SU-DHL-6 (cell line): ENCODE results near the gene BANP.
"Not testable (repeated sequence)": the region's sequence is repeated elsewhere in the genome, so short reads cannot be mapped to it uniquely, and the experiment has no call there.

Experiments used
- H2AFZ ChIP-seq: fragments of 200-600 bp; sonication (generic); 2 replicates; pipeline ENCODE4 v1.6.1; 2014; ENCODE audit warnings: low read depth, mild to moderate bottlenecking, moderate library complexity, mixed read lengths, antibody characterized with exemption, low read length; ENCODE audit not compliant: severe bottlenecking
- H3F3A ChIP-seq: fragments of 200-600 bp; shearing (Covaris generic); 2 replicates; pipeline ENCODE4 v1.6.0; 2016; ENCODE audit warnings: antibody characterized with exemption, mild to moderate bottlenecking; ENCODE audit not compliant: insufficient read depth
- H3K27ac ChIP-seq: fragments of 200-600 bp; sonication (generic); 2 replicates; pipeline ENCODE4 v1.5.1; 2016; ENCODE audit warnings: low read depth, mild to moderate bottlenecking, low read length, moderate library complexity, mixed read lengths
- H3K27me3 ChIP-seq: fragments of 200-600 bp; sonication (generic), shearing (Covaris generic); 2 replicates; pipeline ENCODE4 v1.6.0; 2014; ENCODE audit warnings: mild to moderate bottlenecking, low read length
- H3K36me3 ChIP-seq: fragments of 200-600 bp; sonication (generic); 2 replicates; pipeline ENCODE4 v1.6.1; 2014; ENCODE audit warnings: mild to moderate bottlenecking, low read length, mixed read lengths
- H3K4me2 ChIP-seq: fragments of 300-600, 200-600 bp; shearing (Covaris generic), sonication (generic); 2 replicates; pipeline ENCODE4 v1.6.0; 2014; ENCODE audit warnings: low read length, low read depth, mild to moderate bottlenecking; ENCODE audit not compliant: poor library complexity, severe bottlenecking
- H3K4me3 ChIP-seq: fragments of 200-600 bp; sonication (generic); 2 replicates; pipeline ENCODE4 v1.5.1; 2014; ENCODE audit warnings: antibody characterized with exemption, low read length, mild to moderate bottlenecking, mixed read lengths; ENCODE audit not compliant: insufficient read depth, poor library complexity, severe bottlenecking
- H3K79me2 ChIP-seq: fragments of 200-600 bp; sonication (generic); 2 replicates; pipeline ENCODE4 v1.6.1; 2014; ENCODE audit warnings: mild to moderate bottlenecking, low read length, moderate library complexity; ENCODE audit not compliant: insufficient read depth
- H3K9ac ChIP-seq: fragments of 200-600 bp; sonication (generic); 2 replicates; pipeline ENCODE4 v1.7.0; 2014; ENCODE audit warnings: mild to moderate bottlenecking, low read length
- H3K9me2 ChIP-seq: fragments of 200-600 bp; sonication (generic); replicated peaks from 2 replicates; pipeline ENCODE4 v1.6.1; 2014; ENCODE audit warnings: low read length; ENCODE audit not compliant: insufficient read depth
- H3K9me3 ChIP-seq: fragments of 200-600 bp; sonication (generic); 2 replicates; pipeline ENCODE4 v1.6.1; 2014; ENCODE audit warnings: low read length, mixed read lengths; ENCODE audit not compliant: insufficient read depth
- H4K20me1 ChIP-seq: fragments of 200-600 bp; sonication (generic); 2 replicates; pipeline ENCODE4 v1.6.1; 2014; ENCODE audit warnings: low read depth, mild to moderate bottlenecking, antibody characterized with exemption, low read length, moderate library complexity, mixed read lengths
- CTCF ChIP-seq: fragments of 200-600 bp; sonication (generic); IDR thresholded peaks from one replicate; pipeline ENCODE4 v1.5.1; 2017; ENCODE audit warnings: antibody characterized with exemption, mild to moderate bottlenecking, low read length, moderate library complexity; ENCODE audit not compliant: insufficient read depth, poor library complexity, severe bottlenecking
- EZH2phosphoT487 ChIP-seq: fragments of 200-600 bp; sonication (generic), shearing (Covaris generic); conservative IDR thresholded peaks from 2 replicates; pipeline ENCODE4 v1.6.1; 2018; ENCODE audit warnings: mild to moderate bottlenecking, antibody characterized with exemption, low read length, moderate library complexity, mixed read lengths

BANP gene

GRCh38 chr16:87978127-87978526 lies 26.9 kb downstream of the BANP start:
- Histone ChIP-seq H3K79me2 (peaks cover 18% of the 10 kb centered on the region), H3K27ac (no peak overlapping the region), H3K9me3 (no peaks in the 10 kb centered on the region), H3K4me3 (no peak overlapping the region), H3K9me2 (no peaks in the 10 kb centered on the region), H3F3A (no peaks in the 10 kb centered on the region), H2AFZ (no peak overlapping the region), H3K9ac (no peak overlapping the region), H3K27me3 (no peaks in the 10 kb centered on the region), H4K20me1 (no peaks in the 10 kb centered on the region), H3K4me2 (no peak overlapping the region), H3K36me3 (no peaks in the 10 kb centered on the region)
- no peak for TF ChIP-seq CTCF
- no peak for TF ChIP-seq EZH2phosphoT487

GRCh38 chr16:87979352-87979751 lies 28.1 kb downstream of the BANP start:
- Histone ChIP-seq H3K4me3 (no peak overlapping the region), H4K20me1 (no peaks in the 10 kb centered on the region), H3K4me2 (no peak overlapping the region), H3K79me2 (peaks cover 6% of the 10 kb centered on the region), H3K9me2 (no peaks in the 10 kb centered on the region), H3K9me3 (no peaks in the 10 kb centered on the region), H3K27me3 (no peaks in the 10 kb centered on the region), H3F3A (no peaks in the 10 kb centered on the region), H2AFZ (no peak overlapping the region), H3K9ac (no peak overlapping the region), H3K27ac (no peak overlapping the region), H3K36me3 (no peaks in the 10 kb centered on the region)
- no peak for TF ChIP-seq EZH2phosphoT487
- no peak for TF ChIP-seq CTCF

- not testable (repeated sequence) for H3F3A ChIP-seq, H4K20me1 ChIP-seq, H3K36me3 ChIP-seq, H3K9me2 ChIP-seq, H3K27me3 ChIP-seq, H3K4me2 ChIP-seq, H3K79me2 ChIP-seq, H3K9me3 ChIP-seq, H2AFZ ChIP-seq, H3K9ac ChIP-seq, H3K27ac ChIP-seq, H3K4me3 ChIP-seq
These were observed 28.8 kb downstream of the BANP start for GRCh38 chr16:87979911-87980630.

GRCh38 chr16:87981376-87981775 lies 30.1 kb downstream of the BANP start:
- not testable (repeated sequence) for H3K9ac ChIP-seq, H3K9me2 ChIP-seq, H3K4me3 ChIP-seq, H3K4me2 ChIP-seq, H3F3A ChIP-seq, H3K9me3 ChIP-seq, H4K20me1 ChIP-seq, H3K27ac ChIP-seq, H3K79me2 ChIP-seq, H3K36me3 ChIP-seq, H3K27me3 ChIP-seq, H2AFZ ChIP-seq
